ENCODE measurements around the gene ANO1.

ANO1 gene

DNA sequence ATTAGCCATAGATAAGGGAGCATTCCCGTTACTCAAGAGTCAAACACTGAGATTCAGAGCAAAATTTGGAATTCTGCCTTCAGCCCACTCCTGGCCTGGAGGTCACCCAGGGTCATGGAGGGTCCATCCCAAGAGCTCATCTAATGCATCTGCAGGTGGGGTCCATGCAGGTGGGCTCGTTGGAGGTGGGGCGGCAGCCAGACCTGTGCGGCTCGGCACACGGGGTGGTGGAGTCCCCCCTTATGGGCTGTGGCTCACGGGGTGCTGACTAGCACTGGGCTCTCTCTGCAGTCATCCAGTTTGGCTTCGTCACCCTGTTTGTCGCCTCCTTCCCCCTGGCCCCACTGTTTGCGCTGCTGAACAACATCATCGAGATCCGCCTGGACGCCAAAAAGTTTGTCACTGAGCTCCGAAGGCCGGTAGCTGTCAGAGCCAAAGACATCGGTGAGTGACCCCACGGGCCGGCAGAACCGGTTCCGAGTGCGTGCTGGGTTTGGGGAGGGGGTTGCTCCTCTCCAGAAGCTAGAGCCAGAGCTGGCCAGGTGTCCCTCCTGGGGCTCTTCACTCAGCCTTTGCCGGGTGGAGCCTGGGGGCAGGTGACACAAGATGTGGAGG lies 92.6 kb downstream of the ANO1 start:
- H3K4me2 ChIP-seq = no peak overlapping the region
- TF ChIP-seq, protein P1, sequence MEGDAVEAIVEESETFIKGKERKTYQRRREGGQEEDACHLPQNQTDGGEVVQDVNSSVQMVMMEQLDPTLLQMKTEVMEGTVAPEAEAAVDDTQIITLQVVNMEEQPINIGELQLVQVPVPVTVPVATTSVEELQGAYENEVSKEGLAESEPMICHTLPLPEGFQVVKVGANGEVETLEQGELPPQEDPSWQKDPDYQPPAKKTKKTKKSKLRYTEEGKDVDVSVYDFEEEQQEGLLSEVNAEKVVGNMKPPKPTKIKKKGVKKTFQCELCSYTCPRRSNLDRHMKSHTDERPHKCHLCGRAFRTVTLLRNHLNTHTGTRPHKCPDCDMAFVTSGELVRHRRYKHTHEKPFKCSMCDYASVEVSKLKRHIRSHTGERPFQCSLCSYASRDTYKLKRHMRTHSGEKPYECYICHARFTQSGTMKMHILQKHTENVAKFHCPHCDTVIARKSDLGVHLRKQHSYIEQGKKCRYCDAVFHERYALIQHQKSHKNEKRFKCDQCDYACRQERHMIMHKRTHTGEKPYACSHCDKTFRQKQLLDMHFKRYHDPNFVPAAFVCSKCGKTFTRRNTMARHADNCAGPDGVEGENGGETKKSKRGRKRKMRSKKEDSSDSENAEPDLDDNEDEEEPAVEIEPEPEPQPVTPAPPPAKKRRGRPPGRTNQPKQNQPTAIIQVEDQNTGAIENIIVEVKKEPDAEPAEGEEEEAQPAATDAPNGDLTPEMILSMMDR (conservative IDR thresholded peaks at IDR 0.05; ENCODE audit: low read depth, low read length) = no peak
- no peaks in the 10 kb centered on the region for H3K36me3 ChIP-seq (ENCODE audit: insufficient read depth)
- H3K27me3 ChIP-seq (ENCODE audit: insufficient read depth, low read depth) = peaks cover 23% of the 10 kb centered on the region
- no peak overlapping the region for H3K27ac ChIP-seq
- H2AFZ ChIP-seq (ENCODE audit: low read depth) = no peak overlapping the region
- H3K4me1 ChIP-seq (ENCODE audit: low read depth, poor library complexity, severe bottlenecking) = no peaks in the 10 kb centered on the region
- no peak overlapping the region for H3K4me3 ChIP-seq (IDR thresholded peaks at IDR 0.05; ENCODE audit: insufficient read depth, low read depth, low read length)
- no peak overlapping the region for H3K9ac ChIP-seq
- H3K79me2 ChIP-seq (ENCODE audit: insufficient read depth, low read depth) = no peaks in the 10 kb centered on the region
- H4K20me1 ChIP-seq (ENCODE audit: insufficient read depth) = no peaks in the 10 kb centered on the region

DNA sequence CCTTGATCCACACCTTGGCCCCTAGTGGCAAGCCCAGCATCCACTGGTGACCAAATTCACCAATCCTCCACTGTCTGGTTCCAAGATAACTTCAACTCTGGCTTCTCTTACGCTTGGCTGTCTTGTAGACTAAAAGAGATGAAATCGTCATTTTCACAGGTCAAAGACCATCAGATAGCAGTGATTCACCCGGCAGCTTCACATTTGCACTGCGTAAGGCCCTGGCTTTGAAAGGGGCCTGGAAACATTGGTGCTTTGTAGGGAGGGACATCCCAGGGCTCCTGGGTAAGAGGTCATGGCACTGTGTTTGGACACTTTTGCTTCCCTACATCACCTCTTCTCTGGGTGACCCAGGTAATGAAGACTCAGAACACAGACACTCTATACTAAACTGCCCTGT lies 94.9 kb downstream of the ANO1 start:
- Histone ChIP-seq H3K79me2 (ENCODE audit: insufficient read depth, low read depth) (no peaks in the 10 kb centered on the region), H4K20me1 (ENCODE audit: insufficient read depth) (no peaks in the 10 kb centered on the region), H3K4me2 (no peak overlapping the region), H2AFZ (ENCODE audit: low read depth) (no peak overlapping the region), H3K36me3 (ENCODE audit: insufficient read depth) (no peaks in the 10 kb centered on the region), H3K27ac (no peak overlapping the region), H3K9ac (no peak overlapping the region), H3K4me1 (ENCODE audit: low read depth, poor library complexity, severe bottlenecking) (no peaks in the 10 kb centered on the region), H3K4me3 (IDR thresholded peaks at IDR 0.05; ENCODE audit: insufficient read depth, low read depth, low read length) (no peak overlapping the region), H3K27me3 (ENCODE audit: insufficient read depth, low read depth) (peaks cover 21% of the 10 kb centered on the region)
- TF ChIP-seq, protein P1 (conservative IDR thresholded peaks at IDR 0.05; ENCODE audit: low read depth, low read length) = no peak

DNA sequence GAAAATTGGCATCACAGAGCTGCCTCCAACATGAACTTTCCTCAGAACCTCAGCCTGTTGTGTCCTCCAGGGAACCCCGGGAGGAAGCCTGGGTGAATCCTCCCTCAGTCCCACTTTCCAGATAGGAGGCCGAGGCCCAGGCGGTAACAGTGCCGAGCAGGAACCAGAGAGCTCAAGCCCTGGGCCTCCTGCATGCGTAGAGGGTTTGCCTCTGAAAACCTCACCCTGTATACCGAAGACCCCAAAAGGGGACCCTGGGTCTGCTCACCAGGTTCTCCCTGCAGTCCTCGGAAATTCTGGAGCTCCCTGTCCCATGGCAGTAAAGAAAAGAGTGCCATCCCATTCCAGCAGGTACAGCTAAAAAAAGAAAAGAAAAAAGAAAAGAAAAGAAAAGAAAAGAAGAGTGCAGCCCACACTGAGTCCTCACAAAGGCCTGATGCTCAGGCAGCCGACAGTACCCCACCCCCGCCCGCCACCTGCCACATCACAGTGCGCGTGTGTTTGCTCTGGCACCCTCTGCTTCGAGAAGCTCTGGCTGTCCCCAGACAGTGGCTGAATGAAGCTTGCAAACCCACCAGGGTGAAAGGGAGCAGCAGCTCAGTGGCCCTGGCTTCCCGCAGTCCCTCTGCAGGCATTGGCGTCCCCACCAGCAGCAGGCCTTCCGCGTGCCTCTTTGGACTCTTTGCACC lies 96.6 kb downstream of the ANO1 start:
- no peak overlapping the region for H3K4me3 ChIP-seq (IDR thresholded peaks at IDR 0.05; ENCODE audit: insufficient read depth, low read depth, low read length)
- peaks cover 29% of the 10 kb centered on the region for H3K27me3 ChIP-seq (ENCODE audit: insufficient read depth, low read depth)
- H3K36me3 ChIP-seq (ENCODE audit: insufficient read depth) = no peaks in the 10 kb centered on the region
- H3K79me2 ChIP-seq (ENCODE audit: insufficient read depth, low read depth) = no peaks in the 10 kb centered on the region
- no peak overlapping the region for H3K4me2 ChIP-seq
- no peaks in the 10 kb centered on the region for H4K20me1 ChIP-seq (ENCODE audit: insufficient read depth)
- H2AFZ ChIP-seq (ENCODE audit: low read depth) = no peak overlapping the region
- H3K27ac ChIP-seq = no peak overlapping the region
- H3K4me1 ChIP-seq (ENCODE audit: low read depth, poor library complexity, severe bottlenecking) = no peaks in the 10 kb centered on the region
- H3K9ac ChIP-seq = no peak overlapping the region
- TF ChIP-seq, protein P1 (conservative IDR thresholded peaks at IDR 0.05; ENCODE audit: low read depth, low read length) = no peak

DNA sequence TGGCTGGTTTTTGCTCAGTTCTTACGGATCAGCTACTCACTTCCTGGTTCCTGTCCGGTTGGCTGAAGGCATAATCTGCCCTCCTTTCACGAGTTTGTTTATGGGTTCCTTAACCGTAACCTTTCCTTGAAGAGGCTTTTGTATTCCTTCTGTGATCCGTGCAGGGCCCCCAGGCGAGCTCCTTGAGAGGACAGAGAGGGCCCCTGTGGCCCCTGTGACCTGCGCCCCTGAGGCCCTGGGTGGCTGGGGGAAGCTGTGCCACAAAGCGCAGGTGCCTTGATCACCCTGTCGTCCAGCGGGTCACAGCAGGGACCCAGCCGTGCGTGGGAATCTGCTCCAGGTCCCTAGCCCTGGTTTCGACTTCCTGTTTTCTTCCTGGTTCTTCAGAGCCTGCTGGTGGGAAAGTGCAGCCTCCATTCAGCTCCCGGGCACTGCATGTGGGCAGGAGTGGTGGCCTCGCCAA lies 97.2 kb downstream of the ANO1 start:
- Histone ChIP-seq H3K27me3 (ENCODE audit: insufficient read depth, low read depth) (peaks cover 31% of the 10 kb centered on the region), H3K36me3 (ENCODE audit: insufficient read depth) (no peaks in the 10 kb centered on the region), H2AFZ (ENCODE audit: low read depth) (no peak overlapping the region), H4K20me1 (ENCODE audit: insufficient read depth) (no peaks in the 10 kb centered on the region), H3K9ac (no peak overlapping the region), H3K4me1 (ENCODE audit: low read depth, poor library complexity, severe bottlenecking) (no peaks in the 10 kb centered on the region), H3K4me2 (no peak overlapping the region), H3K4me3 (IDR thresholded peaks at IDR 0.05; ENCODE audit: insufficient read depth, low read depth, low read length) (no peak overlapping the region), H3K27ac (no peak overlapping the region), H3K79me2 (ENCODE audit: insufficient read depth, low read depth) (no peaks in the 10 kb centered on the region)
- TF ChIP-seq, protein P1 (conservative IDR thresholded peaks at IDR 0.05; ENCODE audit: low read depth, low read length) = no peak

Data from KMS-11 (cell line).